GM12878 (cell line): Measurements from ENCODE around the gene UFC1. TPM values are rescaled to one million over a fixed set of nuclear protein-coding genes. Genes with fewer than 3 reads are reported as not detected.

ENCODE experiments used
- ATAC-seq: fragments of 200-7000 bp; cut with Tn5 transposase; 3 replicates; pipeline ENCODE4 v1.9.1; 2020; ENCODE audit warnings: mild to moderate bottlenecking, moderate library complexity
- BruUV-seq: library from RNA; stranded (reverse); fragments of 400-500 nt; replicated peaks from 2 replicates; lab custom pipeline; 2021; lab: Mats Ljungman, UMichigan
- CTCF ChIA-PET: fragments of 300-600 bp; sonication (Branson Sonifier 250); formaldehyde crosslinking; extraction: SDS; loops from one replicate; lab custom pipeline; 2021; ENCODE audit warnings: inconsistent platforms; lab: Yijun Ruan, JAX
- POLR2A ChIA-PET: fragments of 350-600 bp; formaldehyde crosslinking; extraction: SDS; loops from one replicate; lab custom pipeline; 2021; ENCODE audit warnings: inconsistent platforms; lab: Charles Lee
- RAD21 ChIA-PET: fragments of 300-600 bp; sonication (Branson Sonifier 250); formaldehyde crosslinking; loops from one replicate; lab custom pipeline; 2023; ENCODE audit warnings: antibody characterized with exemption; ENCODE audit not compliant: unreplicated experiment; lab: Charles Lee
- SMC1A ChIA-PET: fragments of 300-600 bp; sonication (Branson Sonifier 250); formaldehyde crosslinking; loops from one replicate; lab custom pipeline; 2023; ENCODE audit not compliant: unreplicated experiment, uncharacterized antibody; lab: Charles Lee
- DNase-seq: peaks from one replicate; pipeline ENCODE4 v3.0.0-alpha.2; 2011; ENCODE audit warnings: low read depth, low spot score
- FAIRE-seq: peaks from 3 replicates; lab custom pipeline; 2011; peaks lifted over from hg19 to GRCh38; lab: Jason Lieb, UNC
- H2AFZ ChIP-seq: 2 replicates; pipeline ENCODE4 v1.6.0; 2011; ENCODE audit warnings: low read depth, low read length, control low read depth; ENCODE audit not compliant: control insufficient read depth
- H3K27ac ChIP-seq: 2 replicates; pipeline ENCODE4 v1.5.1; 2011; ENCODE audit warnings: control low read depth; ENCODE audit not compliant: control insufficient read depth, insufficient read depth
- H3K27me3 ChIP-seq, 2 experiments: replicated peaks in 1 of 2; 2 replicates each; pipeline versions ENCODE4 v1.6.0 to v1.6.1; 2011; ENCODE audit warnings: low read length in 1 of 2; ENCODE audit not compliant: control insufficient read depth in 2 of 2, insufficient read depth in 2 of 2
- H3K36me3 ChIP-seq, 2 experiments: 2 replicates each; pipeline ENCODE4 v1.5.1; 2011; ENCODE audit warnings: low read length in 1 of 2; ENCODE audit not compliant: control insufficient read depth in 2 of 2, insufficient read depth in 2 of 2
- H3K4me1 ChIP-seq: 2 replicates; pipeline ENCODE4 v1.6.1; 2011; ENCODE audit warnings: mild to moderate bottlenecking, low read length, moderate library complexity, mixed read lengths; ENCODE audit not compliant: control insufficient read depth, insufficient read depth
- H3K4me2 ChIP-seq: 2 replicates; pipeline ENCODE4 v1.6.0; 2011; ENCODE audit warnings: control low read depth; ENCODE audit not compliant: control insufficient read depth, insufficient read depth
- H3K4me3 ChIP-seq: fragments of 200-600 bp; sonication (generic); 2 replicates; pipeline ENCODE4 v1.5.1; 2016
- H3K79me2 ChIP-seq: 2 replicates; pipeline ENCODE4 v1.6.0; 2011; ENCODE audit warnings: low read length; ENCODE audit not compliant: control insufficient read depth, insufficient read depth
- H3K9ac ChIP-seq: 2 replicates; pipeline ENCODE4 v1.8.0; 2011; ENCODE audit warnings: low read length, control low read depth, mixed read lengths; ENCODE audit not compliant: control insufficient read depth, insufficient read depth
- H3K9me3 ChIP-seq: replicated peaks from 3 replicates; pipeline ENCODE4 v1.5.1; 2011; ENCODE audit warnings: mild to moderate bottlenecking, low read length; ENCODE audit not compliant: control insufficient read depth, insufficient read depth
- H4K20me1 ChIP-seq: 2 replicates; pipeline ENCODE4 v1.6.0; 2011; ENCODE audit not compliant: control insufficient read depth, insufficient read depth
- BHLHE40 ChIP-seq, 2 experiments: fragments of 450-650 bp in 1 of 2; IDR thresholded peaks; 2 replicates each; pipeline ENCODE4 v1.6.1; 2011 to 2017; ENCODE audit warnings: low read depth in 2 of 2, borderline replicate concordance in 1 of 2, improper control_type of control experiment in 1 of 2, low read length in 1 of 2, mild to moderate bottlenecking in 1 of 2
- CBX5 ChIP-seq: sonication (generic); IDR thresholded peaks from 2 replicates; pipeline ENCODE4 v1.6.1; 2016; ENCODE audit warnings: low read depth, moderate library complexity, mild to moderate bottlenecking, inconsistent platforms
- HDGF ChIP-seq: fragments of 450-650 bp; IDR thresholded peaks from 2 replicates; pipeline ENCODE4 v1.6.1; 2016; ENCODE audit warnings: antibody characterized with exemption
- SMAD5 ChIP-seq: IDR thresholded peaks from 2 replicates; pipeline ENCODE4 v1.6.1; 2016; ENCODE audit warnings: antibody characterized with exemption, low read depth
- SUZ12 ChIP-seq: fragments of 200-600 bp; sonication (generic); IDR thresholded peaks from one replicate; pipeline ENCODE4 v1.6.1; 2018; ENCODE audit warnings: antibody characterized with exemption, mild to moderate bottlenecking; ENCODE audit not compliant: unreplicated experiment
- TCF3 ChIP-seq: IDR thresholded peaks from 2 replicates; pipeline ENCODE4 v1.6.1; 2012; ENCODE audit warnings: low read depth, mild to moderate bottlenecking, low read length, borderline replicate concordance; ENCODE audit not compliant: insufficient read depth
- ZBTB33 ChIP-seq: fragments of 450-650 bp; IDR thresholded peaks from 2 replicates; pipeline ENCODE4 v1.6.1; 2017; ENCODE audit warnings: mild to moderate bottlenecking
- WGBS: methylation state at CpG from one replicate; pipeline ENCODE4 v1.1.6; 2016; ENCODE audit warnings: low lambda C conversion rate; ENCODE audit not compliant: insufficient replicate concordance, insufficient coverage; ENCODE audit errors: missing lambda C conversion rate; 5-methylcytosine and 5-hydroxymethylcytosine counted together
- in situ Hi-C: fragments of 300-500 bp; cut with MboI; formaldehyde crosslinking; loops from 9 replicates; pipeline ENCODE4 v1.14.3; 2018; ENCODE audit warnings: mixed read lengths
- intact Hi-C: fragments of 100-400 bp; cut with micrococcal nuclease; formaldehyde crosslinking; loops from one replicate; pipeline ENCODE4 v1.14.2; 2022; ENCODE audit not compliant: unreplicated experiment
- polyA plus RNA-seq, 11 experiments: library from polyadenylated mRNA; depleted of rRNA in 4 of 11; unstranded in 6 of 11; stranded (reverse) in 5 of 11; fragments of >200 nt; fragmentation: Nextera tagmentation in 4 of 11; fragmentation: Illumina TruSeq in 1 of 11; extraction: Ambion mirVana in 4 of 11; extraction: Trizol in 1 of 11; gene quantifications; 1 replicate in 1 of 11; 2 replicates in 10 of 11; pipeline versions ENCODE4 v1.2.1 to v1.2.3, GENCODE V29; 2011 to 2016; ENCODE audit warnings: inconsistent platforms in 2 of 11, missing spikeins in 2 of 11, low read depth in 1 of 11
- total RNA-seq, 4 experiments: library from RNA; depleted of rRNA in 3 of 4; stranded (reverse); fragments of >200 nt in 3 of 4; fragmentation: Illumina TruSeq in 1 of 4; extraction: Trizol in 1 of 4; gene quantifications; 2 replicates each; pipeline versions ENCODE4 v1.2.1 to v1.2.3, GENCODE V29; 2013 to 2021
- TF ChIP-seq, protein P1 (sequence below): IDR thresholded peaks from 2 replicates; pipeline ENCODE4 v1.6.1; 2011; ENCODE audit warnings: low read depth, mild to moderate bottlenecking, low read length, moderate library complexity, borderline replicate concordance; ENCODE audit errors: extremely low read depth

Gene UFC1
- total and polyA plus RNA-seq, 10 of the 15 experiments (the other 5 are each of a cell fraction or from before 2014, with no cell fraction given) = 95.9 to 239 (median 151) TPM

- H2AFZ ChIP-seq = no peak overlapping the region
- no peak overlapping the region for H3K27ac ChIP-seq
- H3K4me3 ChIP-seq = no peak overlapping the region
- SMC1A ChIA-PET = interaction anchor here (1.1 to 1.8 kb wide), 2 partner anchors 14 to 22 kb away, joined by 3 to 4 read pairs; partner anchors contain the start of genes NDUFS2 and PPOX
- DNase-seq (no peak), ATAC-seq (no peak), FAIRE-seq (no peak)
- H3K27me3 ChIP-seq = no peaks in the 10 kb centered on the region
- H3K4me2 ChIP-seq = no peak overlapping the region
- CTCF ChIA-PET = interaction anchor here (0.6 to 4.5 kb wide), 3 partner anchors 23 to 194 kb away, joined by 3 to 30 read pairs (median 4); partner anchors contain the start of genes PPOX and TOMM40L
- intact Hi-C loops (no loop called here), in situ Hi-C loops (no loop called here)
- H3K4me1 ChIP-seq = peaks cover 37% of the 10 kb centered on the region
- POLR2A ChIA-PET = no interaction called here
- H3K79me2 ChIP-seq = peaks cover 9% of the 10 kb centered on the region
- H3K9ac ChIP-seq = no peak overlapping the region
- TF ChIP-seq, protein P1, sequence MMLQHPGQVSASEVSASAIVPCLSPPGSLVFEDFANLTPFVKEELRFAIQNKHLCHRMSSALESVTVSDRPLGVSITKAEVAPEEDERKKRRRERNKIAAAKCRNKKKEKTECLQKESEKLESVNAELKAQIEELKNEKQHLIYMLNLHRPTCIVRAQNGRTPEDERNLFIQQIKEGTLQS = no peak
- RAD21 ChIA-PET = interaction anchor here (0.7 to 7.2 kb wide), 2 partner anchors 35 to 37 kb away, joined by 3 to 55 read pairs; partner anchors contain the start of genes APOA2 and TOMM40L
- H3K36me3 ChIP-seq = no peaks in the 10 kb centered on the region
- BruUV-seq = no TSS peak
- no peaks in the 10 kb centered on the region for H4K20me1 ChIP-seq
- H3K9me3 ChIP-seq = no peaks in the 10 kb centered on the region
- WGBS = 69% methylated on average over 6 of the region's 6 CpGs
Observed at GRCh38 chr1:161188381-161188780, 34.6 kb downstream of the UFC1 start.

DNA sequence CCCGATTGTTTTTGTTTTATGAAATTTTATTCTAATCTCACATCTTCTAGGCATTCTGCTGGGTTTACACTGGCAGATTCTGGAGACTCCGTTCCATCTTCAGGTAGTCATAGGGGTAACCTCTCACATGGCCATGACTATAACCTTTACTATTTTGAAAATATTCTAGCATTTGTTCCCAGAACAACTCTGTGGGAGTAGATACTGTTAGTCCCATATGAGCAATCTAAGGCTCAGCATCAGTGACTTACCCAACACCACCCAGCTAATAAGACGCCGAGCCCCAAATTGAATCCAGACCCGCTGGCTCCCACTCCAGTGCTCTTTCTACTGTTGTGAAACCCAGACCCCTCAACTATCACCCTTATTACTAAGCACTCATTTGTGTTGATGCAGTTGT lies 35.3 kb downstream of the UFC1 start:
- no peaks in the 10 kb centered on the region for H3K27me3 ChIP-seq
- H4K20me1 ChIP-seq = no peaks in the 10 kb centered on the region
- H3K9ac ChIP-seq = no peak overlapping the region
- in situ Hi-C loops = no loop called here
- no peaks in the 10 kb centered on the region for H3K36me3 ChIP-seq
- H3K9me3 ChIP-seq = no peaks in the 10 kb centered on the region
- POLR2A ChIA-PET = interaction anchor here (0.6 kb wide), 1 partner anchor 191 kb away, joined by 4 read pairs; no protein-coding TSS in a partner anchor
- SMC1A ChIA-PET = interaction anchor here (1.1 to 1.8 kb wide), 2 partner anchors 13 to 23 kb away, joined by 3 to 4 read pairs; partner anchors contain the start of genes NDUFS2 and PPOX
- BruUV-seq = no TSS peak
- RAD21 ChIA-PET = interaction anchor here (7.2 kb wide), 1 partner anchor 36 kb away, joined by 55 read pairs; the partner anchor contains the start of genes APOA2 and TOMM40L
- FAIRE-seq (no peak), ATAC-seq (no peak), DNase-seq (no peak)
- H3K4me3 ChIP-seq = no peak overlapping the region
- no peak overlapping the region for H2AFZ ChIP-seq
- CTCF ChIA-PET = interaction anchor here (1.3 to 7.0 kb wide), 2 partner anchors 23 to 194 kb away, joined by 4 to 113 read pairs; partner anchors contain the start of gene PPOX
- H3K27ac ChIP-seq = no peak overlapping the region
- no peak overlapping the region for H3K4me2 ChIP-seq
- 97% methylated on average over 5 of the region's 5 CpGs for whole genome bisulfite sequencing
- intact Hi-C loops = no loop called here
- peaks cover 4% of the 10 kb centered on the region for H3K79me2 ChIP-seq
- no peak for TF ChIP-seq BHLHE40 (IDR thresholded peaks at IDR 0.05; ENCODE audit: borderline replicate concordance in 1 of 2, low read depth in 2 of 2, low read length in 1 of 2)
- TF ChIP-seq ZBTB33 = no peak
- TF ChIP-seq SMAD5 = no peak
- TF ChIP-seq SUZ12 = no peak
- TF ChIP-seq TCF3 = no peak
- TF ChIP-seq HDGF = no peak
- no peak for TF ChIP-seq CBX5
- H3K4me1 ChIP-seq = peaks cover 30% of the 10 kb centered on the region
